Measurements from ENCODE around the gene FOXB1. TPM values are rescaled to one million over a fixed set of nuclear protein-coding genes. Genes with fewer than 3 reads are reported as not detected.

The FOXB1 gene
- polyA plus RNA-seq, 1 donor from 2014 or later = not detected

DNA sequence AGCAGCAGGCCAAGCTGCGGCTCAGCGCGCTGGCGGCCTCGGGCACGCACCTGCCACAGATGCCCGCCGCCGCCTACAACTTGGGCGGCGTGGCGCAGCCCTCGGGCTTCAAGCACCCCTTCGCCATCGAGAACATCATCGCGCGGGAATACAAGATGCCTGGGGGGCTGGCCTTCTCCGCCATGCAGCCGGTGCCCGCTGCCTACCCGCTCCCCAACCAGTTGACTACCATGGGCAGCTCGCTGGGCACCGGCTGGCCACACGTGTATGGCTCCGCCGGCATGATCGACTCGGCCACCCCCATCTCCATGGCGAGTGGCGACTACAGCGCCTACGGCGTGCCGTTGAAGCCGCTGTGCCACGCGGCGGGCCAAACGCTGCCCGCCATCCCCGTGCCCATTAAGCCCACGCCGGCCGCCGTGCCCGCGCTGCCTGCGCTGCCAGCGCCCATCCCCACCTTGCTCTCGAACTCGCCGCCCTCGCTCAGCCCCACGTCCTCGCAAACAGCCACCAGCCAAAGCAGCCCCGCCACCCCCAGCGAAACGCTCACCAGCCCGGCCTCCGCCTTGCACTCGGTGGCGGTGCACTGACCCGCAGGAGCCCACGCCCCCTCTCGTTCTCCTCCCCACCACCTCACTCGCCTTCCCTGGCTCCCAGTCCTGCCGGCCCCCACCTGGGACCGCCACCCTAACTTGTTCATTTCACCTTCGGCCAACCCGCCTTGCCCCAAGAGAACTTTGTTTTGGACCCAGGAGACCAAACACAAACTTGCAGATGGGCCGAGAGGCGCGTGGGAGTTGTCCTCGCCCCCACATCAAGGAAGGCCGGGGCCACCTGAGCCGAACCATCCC, 1.5 kb downstream of the FOXB1 start:
- no peaks in the 10 kb centered on the region for H3K36me3 ChIP-seq (ENCODE audit: insufficient read depth, low read length)
- H3K4me2 ChIP-seq (ENCODE audit: low read length) = no peak overlapping the region
- H2AFZ ChIP-seq (ENCODE audit: low read depth, low read length) = no peak overlapping the region
- H3K9me2 ChIP-seq (ENCODE audit: insufficient read depth, low read length) = no peaks in the 10 kb centered on the region
- H3K9ac ChIP-seq (ENCODE audit: low read length) = no peak overlapping the region
- no peaks in the 10 kb centered on the region for H4K20me1 ChIP-seq (ENCODE audit: insufficient read depth)
- no peaks in the 10 kb centered on the region for H3K79me2 ChIP-seq (replicated peaks; ENCODE audit: insufficient read depth, low read length)
- TF ChIP-seq EZH2 (IDR thresholded peaks at IDR 0.05; ENCODE audit: borderline replicate concordance, insufficient read depth, low read length, poor library complexity, severe bottlenecking) (peak; percentile 99), POLR2AphosphoS5 (IDR thresholded peaks at IDR 0.05) (peak; percentile 2), TAF1 (IDR thresholded peaks at IDR 0.05; ENCODE audit: low read depth) (no peak)
- peak overlapping the region; percentile 66 for H3K4me3 ChIP-seq (ENCODE audit: low read length)
- peaks cover 99% of the 10 kb centered on the region for H3K27me3 ChIP-seq (ENCODE audit: insufficient read depth, low read depth, low read length)
- no peaks in the 10 kb centered on the region for H3K9me3 ChIP-seq (ENCODE audit: low read length)
- H3K27ac ChIP-seq (ENCODE audit: low read length) = no peak overlapping the region
- no peaks in the 10 kb centered on the region for H3F3A ChIP-seq (ENCODE audit: insufficient read depth, low read length, poor library complexity, severe bottlenecking)

DNA sequence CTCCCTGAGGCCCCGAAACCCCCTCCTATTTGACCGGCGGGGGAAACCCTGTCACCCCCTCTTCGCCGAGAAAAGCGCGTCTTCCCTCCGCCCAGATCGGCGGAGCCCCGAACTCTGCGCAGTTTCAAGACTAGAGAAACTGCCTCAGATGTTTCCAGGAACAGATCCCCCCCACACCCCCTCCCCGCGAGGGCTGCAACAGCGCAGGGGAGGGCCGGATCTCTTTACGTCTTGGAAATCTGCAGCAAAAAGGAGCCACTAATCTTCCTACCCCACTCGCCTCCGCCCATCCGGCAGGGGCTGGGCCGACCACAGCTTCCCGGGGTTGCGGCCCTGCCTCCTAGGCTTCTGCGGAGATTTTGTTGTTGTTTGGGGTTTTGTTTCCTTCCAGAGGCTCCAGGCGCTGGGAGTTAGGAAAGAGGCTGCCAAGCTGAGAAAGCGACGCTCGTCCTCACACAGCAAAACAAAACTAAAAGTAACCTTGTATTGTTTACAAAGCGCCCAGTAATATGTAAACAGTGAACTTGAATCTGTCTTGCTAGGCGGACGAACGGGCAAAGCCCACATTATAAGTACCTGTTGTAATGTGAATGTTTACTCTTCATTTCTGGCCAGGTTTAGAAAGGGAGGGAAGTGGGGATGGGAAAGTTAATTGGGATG, 2.2 kb downstream of the FOXB1 start:
- Histone ChIP-seq H3K9me2 (ENCODE audit: insufficient read depth, low read length) (no peaks in the 10 kb centered on the region), H3K79me2 (replicated peaks; ENCODE audit: insufficient read depth, low read length) (no peaks in the 10 kb centered on the region), H3K9me3 (ENCODE audit: low read length) (no peaks in the 10 kb centered on the region), H4K20me1 (ENCODE audit: insufficient read depth) (no peaks in the 10 kb centered on the region), H3K27me3 (ENCODE audit: insufficient read depth, low read depth, low read length) (peaks cover 99% of the 10 kb centered on the region), H3K4me2 (ENCODE audit: low read length) (no peak overlapping the region), H2AFZ (ENCODE audit: low read depth, low read length) (no peak overlapping the region), H3K4me3 (ENCODE audit: low read length) (no peak overlapping the region), H3K27ac (ENCODE audit: low read length) (no peak overlapping the region), H3F3A (ENCODE audit: insufficient read depth, low read length, poor library complexity, severe bottlenecking) (no peaks in the 10 kb centered on the region), H3K9ac (ENCODE audit: low read length) (no peak overlapping the region), H3K36me3 (ENCODE audit: insufficient read depth, low read length) (no peaks in the 10 kb centered on the region)
- no peak for TF ChIP-seq TAF1 (IDR thresholded peaks at IDR 0.05; ENCODE audit: low read depth)

DNA sequence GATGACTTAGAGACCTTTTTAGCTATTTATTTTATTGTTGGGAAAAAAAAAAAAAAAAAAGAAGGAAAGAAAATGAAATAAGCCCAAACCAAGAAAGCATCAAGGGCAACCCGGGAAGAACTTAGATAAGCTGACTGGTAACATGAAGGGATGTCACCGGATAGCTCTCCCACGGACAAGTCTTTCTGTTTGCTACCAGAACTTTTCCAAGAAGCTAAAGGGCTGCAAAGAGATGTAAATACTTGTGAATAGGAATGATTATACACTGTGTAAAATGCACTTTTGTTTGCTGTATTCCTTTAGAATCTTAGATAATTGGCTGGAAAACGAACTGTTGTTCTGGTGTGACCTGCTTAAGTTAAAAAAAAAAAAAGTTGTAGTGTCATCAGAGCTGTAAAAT, 2.8 kb downstream of the FOXB1 start:
- TF ChIP-seq, protein P1, sequence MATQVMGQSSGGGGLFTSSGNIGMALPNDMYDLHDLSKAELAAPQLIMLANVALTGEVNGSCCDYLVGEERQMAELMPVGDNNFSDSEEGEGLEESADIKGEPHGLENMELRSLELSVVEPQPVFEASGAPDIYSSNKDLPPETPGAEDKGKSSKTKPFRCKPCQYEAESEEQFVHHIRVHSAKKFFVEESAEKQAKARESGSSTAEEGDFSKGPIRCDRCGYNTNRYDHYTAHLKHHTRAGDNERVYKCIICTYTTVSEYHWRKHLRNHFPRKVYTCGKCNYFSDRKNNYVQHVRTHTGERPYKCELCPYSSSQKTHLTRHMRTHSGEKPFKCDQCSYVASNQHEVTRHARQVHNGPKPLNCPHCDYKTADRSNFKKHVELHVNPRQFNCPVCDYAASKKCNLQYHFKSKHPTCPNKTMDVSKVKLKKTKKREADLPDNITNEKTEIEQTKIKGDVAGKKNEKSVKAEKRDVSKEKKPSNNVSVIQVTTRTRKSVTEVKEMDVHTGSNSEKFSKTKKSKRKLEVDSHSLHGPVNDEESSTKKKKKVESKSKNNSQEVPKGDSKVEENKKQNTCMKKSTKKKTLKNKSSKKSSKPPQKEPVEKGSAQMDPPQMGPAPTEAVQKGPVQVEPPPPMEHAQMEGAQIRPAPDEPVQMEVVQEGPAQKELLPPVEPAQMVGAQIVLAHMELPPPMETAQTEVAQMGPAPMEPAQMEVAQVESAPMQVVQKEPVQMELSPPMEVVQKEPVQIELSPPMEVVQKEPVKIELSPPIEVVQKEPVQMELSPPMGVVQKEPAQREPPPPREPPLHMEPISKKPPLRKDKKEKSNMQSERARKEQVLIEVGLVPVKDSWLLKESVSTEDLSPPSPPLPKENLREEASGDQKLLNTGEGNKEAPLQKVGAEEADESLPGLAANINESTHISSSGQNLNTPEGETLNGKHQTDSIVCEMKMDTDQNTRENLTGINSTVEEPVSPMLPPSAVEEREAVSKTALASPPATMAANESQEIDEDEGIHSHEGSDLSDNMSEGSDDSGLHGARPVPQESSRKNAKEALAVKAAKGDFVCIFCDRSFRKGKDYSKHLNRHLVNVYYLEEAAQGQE (IDR thresholded peaks at IDR 0.05; ENCODE audit: borderline replicate concordance) = no peak
- TF ChIP-seq POLR2AphosphoS5 (IDR thresholded peaks at IDR 0.05) = peak; percentile 68
- H3K27me3 ChIP-seq (ENCODE audit: insufficient read depth, low read depth, low read length) = peaks cover 99% of the 10 kb centered on the region
- no peaks in the 10 kb centered on the region for H3K79me2 ChIP-seq (replicated peaks; ENCODE audit: insufficient read depth, low read length)
- H3K36me3 ChIP-seq (ENCODE audit: insufficient read depth, low read length) = no peaks in the 10 kb centered on the region
- H3K27ac ChIP-seq (ENCODE audit: low read length) = no peak overlapping the region
- H4K20me1 ChIP-seq (ENCODE audit: insufficient read depth) = no peaks in the 10 kb centered on the region
- no peaks in the 10 kb centered on the region for H3K9me3 ChIP-seq (ENCODE audit: low read length)
- no peak overlapping the region for H2AFZ ChIP-seq (ENCODE audit: low read depth, low read length)
- H3K4me3 ChIP-seq (ENCODE audit: low read length) = no peak overlapping the region
- H3K4me2 ChIP-seq (ENCODE audit: low read length) = no peak overlapping the region
- no peaks in the 10 kb centered on the region for H3K9me2 ChIP-seq (ENCODE audit: insufficient read depth, low read length)
- H3F3A ChIP-seq (ENCODE audit: insufficient read depth, low read length, poor library complexity, severe bottlenecking) = no peaks in the 10 kb centered on the region
- no peak overlapping the region for H3K9ac ChIP-seq (ENCODE audit: low read length)
